ENCODE measurements around the gene POLN. TPM values are rescaled to one million over a fixed set of nuclear protein-coding genes. Genes with fewer than 3 reads are reported as not detected.

POLN gene
- polyA plus RNA-seq, 2 donors, result 0.59 to 0.81 TPM

- no peak overlapping the region for H3K27ac ChIP-seq (ENCODE audit: low read depth in 2 of 2, low read length in 1 of 2)
- 85 to 89% methylated on average over 15 of the region's 15 CpGs for WGBS, 2 donors
- no peaks in the 10 kb centered on the region for H3K4me1 ChIP-seq (ENCODE audit: control insufficient read depth in 2 of 2, insufficient read depth in 2 of 2, low read length in 1 of 2)
- no peaks in the 10 kb centered on the region for H3K27me3 ChIP-seq (ENCODE audit: control insufficient read depth in 1 of 2, insufficient read depth in 2 of 2, low read length in 2 of 2)
- no peaks in the 10 kb centered on the region for H3K36me3 ChIP-seq (ENCODE audit: control insufficient read depth in 2 of 2, insufficient read depth in 2 of 2, low read length in 1 of 2)
- no peak overlapping the region for H3K4me3 ChIP-seq (ENCODE audit: low read depth in 1 of 2, low read length in 2 of 2)
- peaks cover 3 to 10% of the 10 kb centered on the region in 2 donors for H3K9me3 ChIP-seq (ENCODE audit: control insufficient read depth in 2 of 2, insufficient read depth in 1 of 2, low read depth in 1 of 2, low read length in 1 of 2)
Observed at GRCh38 chr4:2091990-2092668, 149.8 kb downstream of the POLN start.

- H3K27me3 ChIP-seq (ENCODE audit: control insufficient read depth in 1 of 2, insufficient read depth in 2 of 2, low read length in 2 of 2), result no peaks in the 10 kb centered on the region
- H3K27ac ChIP-seq (ENCODE audit: low read depth in 2 of 2, low read length in 1 of 2), result no peak overlapping the region
- H3K9me3 ChIP-seq (ENCODE audit: control insufficient read depth in 2 of 2, insufficient read depth in 1 of 2, low read depth in 1 of 2, low read length in 1 of 2), result peaks cover 2% of the 10 kb centered on the region in 2 donors
- H3K4me3 ChIP-seq (ENCODE audit: low read depth in 1 of 2, low read length in 2 of 2), result no peak overlapping the region
- H3K36me3 ChIP-seq (ENCODE audit: control insufficient read depth in 2 of 2, insufficient read depth in 2 of 2, low read length in 1 of 2), result no peaks in the 10 kb centered on the region
- 96 to 100% methylated on average over 1 of the region's 1 CpG for WGBS, 2 donors
- no peaks in the 10 kb centered on the region for H3K4me1 ChIP-seq (ENCODE audit: control insufficient read depth in 2 of 2, insufficient read depth in 2 of 2, low read length in 1 of 2)
Observed at GRCh38 chr4:2090642-2091041, 151.3 kb downstream of the POLN start.

DNA sequence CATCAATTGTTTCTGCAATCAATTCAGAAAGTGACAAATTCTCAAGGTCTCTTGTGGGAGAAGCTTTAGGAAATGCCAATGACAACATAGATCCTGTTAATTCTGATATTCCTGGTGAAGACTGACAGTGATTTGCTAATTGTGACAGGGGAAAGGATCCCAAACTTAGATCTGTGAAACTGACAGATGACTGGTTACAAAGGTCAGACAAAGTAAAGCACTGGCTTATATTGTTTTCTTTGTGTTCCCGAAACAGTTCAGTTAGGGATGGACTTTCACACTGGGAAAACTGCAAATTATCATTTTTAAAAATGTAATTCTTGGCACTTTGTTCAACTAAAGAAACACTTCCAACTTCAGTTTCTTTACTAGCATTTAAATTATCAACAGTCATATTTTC is 152.7 kb downstream of the POLN start:
- no peak overlapping the region for H3K4me3 ChIP-seq (ENCODE audit: low read depth in 1 of 2, low read length in 2 of 2)
- no peak overlapping the region for H3K27ac ChIP-seq (ENCODE audit: low read depth in 2 of 2, low read length in 1 of 2)
- 56 to 75% methylated on average over 1 of the region's 1 CpG for WGBS, 2 donors
- peaks cover 0 to 2% of the 10 kb centered on the region in 2 donors for H3K9me3 ChIP-seq (ENCODE audit: control insufficient read depth in 2 of 2, insufficient read depth in 1 of 2, low read depth in 1 of 2, low read length in 1 of 2)
- H3K27me3 ChIP-seq (ENCODE audit: control insufficient read depth in 1 of 2, insufficient read depth in 2 of 2, low read length in 2 of 2), result no peaks in the 10 kb centered on the region
- no peaks in the 10 kb centered on the region for H3K36me3 ChIP-seq (ENCODE audit: control insufficient read depth in 2 of 2, insufficient read depth in 2 of 2, low read length in 1 of 2)
- H3K4me1 ChIP-seq (ENCODE audit: control insufficient read depth in 2 of 2, insufficient read depth in 2 of 2, low read length in 1 of 2), result no peaks in the 10 kb centered on the region

DNA sequence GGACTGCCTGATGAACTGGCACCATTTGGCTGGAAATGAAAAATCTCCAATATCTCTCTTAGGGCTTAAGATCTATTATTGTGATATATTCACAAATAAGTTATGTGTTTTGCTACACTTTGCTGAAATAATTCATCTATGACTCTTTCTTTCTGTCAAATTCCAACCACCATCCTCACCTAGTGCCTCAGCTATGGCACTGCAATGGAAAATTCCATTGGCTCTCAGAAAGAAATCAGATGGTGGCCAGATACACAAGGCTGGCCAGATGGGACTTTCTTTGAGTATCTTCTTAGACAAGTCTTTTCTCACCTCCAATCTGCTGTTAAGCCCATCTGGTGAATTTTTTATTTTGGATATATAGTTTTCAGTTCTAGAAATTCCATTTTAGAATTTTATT is 154.8 kb downstream of the POLN start:
- Histone ChIP-seq H3K27me3 (ENCODE audit: control insufficient read depth in 1 of 2, insufficient read depth in 2 of 2, low read length in 2 of 2) (no peaks in the 10 kb centered on the region), H3K4me1 (ENCODE audit: control insufficient read depth in 2 of 2, insufficient read depth in 2 of 2, low read length in 1 of 2) (no peaks in the 10 kb centered on the region), H3K36me3 (ENCODE audit: control insufficient read depth in 2 of 2, insufficient read depth in 2 of 2, low read length in 1 of 2) (no peaks in the 10 kb centered on the region), H3K27ac (ENCODE audit: low read depth in 2 of 2, low read length in 1 of 2) (no peak overlapping the region), H3K4me3 (ENCODE audit: low read depth in 1 of 2, low read length in 2 of 2) (no peak overlapping the region), H3K9me3 (ENCODE audit: control insufficient read depth in 2 of 2, insufficient read depth in 1 of 2, low read depth in 1 of 2, low read length in 1 of 2) (peaks cover 0 to 2% of the 10 kb centered on the region in 2 donors)

DNA sequence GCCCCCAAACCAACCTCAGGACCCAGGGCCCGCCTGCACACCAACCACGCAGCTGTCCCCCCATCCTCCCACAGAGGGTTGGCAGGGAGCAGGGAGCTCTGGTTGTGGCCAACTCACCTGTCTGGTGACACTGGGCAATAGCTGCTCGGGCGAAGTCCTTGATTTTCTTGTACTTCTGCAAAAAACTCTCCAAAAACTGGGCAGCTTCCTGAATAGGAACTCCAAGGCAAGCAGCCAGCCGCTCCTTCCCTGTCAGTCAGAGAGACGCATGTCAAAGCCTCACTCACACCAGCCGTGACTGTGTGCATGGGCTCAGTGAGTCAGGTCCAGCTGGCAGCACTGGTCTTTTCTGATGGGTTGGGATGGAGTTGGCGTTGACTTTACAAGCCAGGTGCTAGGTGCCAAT is 156.4 kb downstream of the POLN start:
- Histone ChIP-seq H3K4me1 (ENCODE audit: control insufficient read depth in 2 of 2, insufficient read depth in 2 of 2, low read length in 1 of 2) (no peaks in the 10 kb centered on the region), H3K9me3 (ENCODE audit: control insufficient read depth in 2 of 2, insufficient read depth in 1 of 2, low read depth in 1 of 2, low read length in 1 of 2) (no peaks in the 10 kb centered on the region), H3K4me3 (ENCODE audit: low read depth in 1 of 2, low read length in 2 of 2) (no peak overlapping the region), H3K27ac (ENCODE audit: low read depth in 2 of 2, low read length in 1 of 2) (no peak overlapping the region), H3K27me3 (ENCODE audit: control insufficient read depth in 1 of 2, insufficient read depth in 2 of 2, low read length in 2 of 2) (no peaks in the 10 kb centered on the region), H3K36me3 (ENCODE audit: control insufficient read depth in 2 of 2, insufficient read depth in 2 of 2, low read length in 1 of 2) (no peaks in the 10 kb centered on the region)
- 86 to 88% methylated on average over 8 of the region's 8 CpGs for WGBS, 2 donors

- 85 to 88% methylated on average over 13 of the region's 13 CpGs for WGBS, 2 donors
- H3K36me3 ChIP-seq (ENCODE audit: control insufficient read depth in 2 of 2, insufficient read depth in 2 of 2, low read length in 1 of 2), result no peaks in the 10 kb centered on the region
- H3K4me1 ChIP-seq (ENCODE audit: control insufficient read depth in 2 of 2, insufficient read depth in 2 of 2, low read length in 1 of 2), result no peaks in the 10 kb centered on the region
- no peak overlapping the region for H3K4me3 ChIP-seq (ENCODE audit: low read depth in 1 of 2, low read length in 2 of 2)
- H3K27ac ChIP-seq (ENCODE audit: low read depth in 2 of 2, low read length in 1 of 2), result no peak overlapping the region
- no peaks in the 10 kb centered on the region for H3K9me3 ChIP-seq (ENCODE audit: control insufficient read depth in 2 of 2, insufficient read depth in 1 of 2, low read depth in 1 of 2, low read length in 1 of 2)
- no peaks in the 10 kb centered on the region for H3K27me3 ChIP-seq (ENCODE audit: control insufficient read depth in 1 of 2, insufficient read depth in 2 of 2, low read length in 2 of 2)
Observed at GRCh38 chr4:2084316-2084715, 157.6 kb downstream of the POLN start.

GRCh38 chr4:2083826-2084160 is 158.1 kb downstream of the POLN start:
- Histone ChIP-seq H3K4me3 (ENCODE audit: low read depth in 1 of 2, low read length in 2 of 2) (no peak overlapping the region), H3K4me1 (ENCODE audit: control insufficient read depth in 2 of 2, insufficient read depth in 2 of 2, low read length in 1 of 2) (no peaks in the 10 kb centered on the region), H3K9me3 (ENCODE audit: control insufficient read depth in 2 of 2, insufficient read depth in 1 of 2, low read depth in 1 of 2, low read length in 1 of 2) (no peaks in the 10 kb centered on the region), H3K27me3 (ENCODE audit: control insufficient read depth in 1 of 2, insufficient read depth in 2 of 2, low read length in 2 of 2) (no peaks in the 10 kb centered on the region), H3K36me3 (ENCODE audit: control insufficient read depth in 2 of 2, insufficient read depth in 2 of 2, low read length in 1 of 2) (no peaks in the 10 kb centered on the region), H3K27ac (ENCODE audit: low read depth in 2 of 2, low read length in 1 of 2) (no peak overlapping the region)
- WGBS, 2 donors, result 74 to 76% methylated on average over 6 of the region's 6 CpGs

DNA sequence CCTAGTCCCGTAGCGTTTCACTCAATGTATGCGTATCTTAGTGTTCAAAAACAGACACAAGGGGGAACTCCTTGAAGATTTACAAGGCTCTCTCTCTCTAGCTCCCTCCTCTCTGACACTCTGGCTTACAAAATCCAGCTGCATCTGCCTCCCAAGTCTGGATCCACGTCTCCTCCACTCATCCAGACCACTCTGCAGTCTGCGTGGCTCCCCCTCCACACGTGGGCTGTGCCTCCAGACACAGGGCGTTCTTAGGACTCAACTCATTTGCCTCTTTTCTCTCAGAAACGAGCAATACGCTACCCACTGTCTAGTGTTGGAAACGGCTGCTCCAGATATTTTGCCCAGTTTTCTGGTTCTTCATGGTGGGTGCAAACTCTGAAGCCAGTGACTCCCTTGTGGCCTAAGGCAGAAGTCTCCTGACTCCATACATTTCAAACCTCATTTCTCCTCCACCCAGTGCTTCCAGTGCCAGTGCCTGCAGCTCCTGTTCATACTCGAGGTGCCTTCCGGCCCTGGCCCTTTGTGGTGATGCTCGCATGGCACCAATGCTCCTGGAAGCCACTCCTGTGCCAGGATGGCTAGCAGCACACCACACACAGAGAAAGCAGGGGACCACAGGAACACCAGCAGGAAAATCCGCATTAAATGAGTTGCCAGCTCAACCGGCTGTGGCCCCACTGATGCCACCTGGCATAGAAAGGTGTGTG is 158.7 kb downstream of the POLN start:
- Histone ChIP-seq H3K4me3 (ENCODE audit: low read depth in 1 of 2, low read length in 2 of 2) (no peak overlapping the region), H3K27ac (ENCODE audit: low read depth in 2 of 2, low read length in 1 of 2) (no peak overlapping the region), H3K4me1 (ENCODE audit: control insufficient read depth in 2 of 2, insufficient read depth in 2 of 2, low read length in 1 of 2) (no peaks in the 10 kb centered on the region), H3K9me3 (ENCODE audit: control insufficient read depth in 2 of 2, insufficient read depth in 1 of 2, low read depth in 1 of 2, low read length in 1 of 2) (no peaks in the 10 kb centered on the region), H3K27me3 (ENCODE audit: control insufficient read depth in 1 of 2, insufficient read depth in 2 of 2, low read length in 2 of 2) (no peaks in the 10 kb centered on the region), H3K36me3 (ENCODE audit: control insufficient read depth in 2 of 2, insufficient read depth in 2 of 2, low read length in 1 of 2) (no peaks in the 10 kb centered on the region)
- 82 to 83% methylated on average over 15 of the region's 15 CpGs for WGBS, 2 donors

DNA sequence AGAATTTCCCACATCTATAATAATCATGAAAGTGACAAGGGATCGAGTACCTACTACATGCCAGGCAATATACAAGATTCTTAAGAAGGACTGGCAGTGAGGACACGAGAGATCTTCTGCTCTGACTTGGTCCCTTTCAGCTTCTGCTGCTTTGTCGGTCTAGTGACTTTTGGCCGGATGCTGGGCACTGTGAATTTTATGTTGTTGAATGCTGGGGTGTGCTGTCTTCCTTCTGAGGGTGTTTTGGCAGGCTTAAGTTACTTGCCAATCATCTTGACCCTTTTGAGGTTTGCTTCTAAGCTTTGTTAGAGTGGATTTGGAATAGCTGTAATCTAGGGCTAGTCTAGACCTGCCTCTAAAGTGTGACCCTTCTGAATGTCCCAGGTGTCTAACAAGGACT is 159.3 kb downstream of the POLN start:
- Histone ChIP-seq H3K36me3 (ENCODE audit: control insufficient read depth in 2 of 2, insufficient read depth in 2 of 2, low read length in 1 of 2) (no peaks in the 10 kb centered on the region), H3K27ac (ENCODE audit: low read depth in 2 of 2, low read length in 1 of 2) (no peak overlapping the region), H3K4me3 (ENCODE audit: low read depth in 1 of 2, low read length in 2 of 2) (no peak overlapping the region), H3K9me3 (ENCODE audit: control insufficient read depth in 2 of 2, insufficient read depth in 1 of 2, low read depth in 1 of 2, low read length in 1 of 2) (no peaks in the 10 kb centered on the region), H3K4me1 (ENCODE audit: control insufficient read depth in 2 of 2, insufficient read depth in 2 of 2, low read length in 1 of 2) (no peaks in the 10 kb centered on the region), H3K27me3 (ENCODE audit: control insufficient read depth in 1 of 2, insufficient read depth in 2 of 2, low read length in 2 of 2) (no peaks in the 10 kb centered on the region)
- 84 to 87% methylated on average over 4 of the region's 4 CpGs for WGBS, 2 donors

GRCh38 chr4:2082118-2082517 is 159.8 kb downstream of the POLN start:
- WGBS, 2 donors, result 78 to 86% methylated on average over 3 of the region's 3 CpGs
- no peaks in the 10 kb centered on the region for H3K9me3 ChIP-seq (ENCODE audit: control insufficient read depth in 2 of 2, insufficient read depth in 1 of 2, low read depth in 1 of 2, low read length in 1 of 2)
- no peaks in the 10 kb centered on the region for H3K36me3 ChIP-seq (ENCODE audit: control insufficient read depth in 2 of 2, insufficient read depth in 2 of 2, low read length in 1 of 2)
- no peak overlapping the region for H3K4me3 ChIP-seq (ENCODE audit: low read depth in 1 of 2, low read length in 2 of 2)
- no peaks in the 10 kb centered on the region for H3K4me1 ChIP-seq (ENCODE audit: control insufficient read depth in 2 of 2, insufficient read depth in 2 of 2, low read length in 1 of 2)
- H3K27me3 ChIP-seq (ENCODE audit: control insufficient read depth in 1 of 2, insufficient read depth in 2 of 2, low read length in 2 of 2), result no peaks in the 10 kb centered on the region
- H3K27ac ChIP-seq (ENCODE audit: low read depth in 2 of 2, low read length in 1 of 2), result no peak overlapping the region

Measured in esophagus (tissue), 2 donors.